ENCODE data around the gene HDAC10. TPM values are rescaled to one million over a fixed set of nuclear protein-coding genes. Genes with fewer than 3 reads are reported as not detected.

HDAC10 gene
- total RNA-seq, 1 experiment from 2014 or later, result 71.3 TPM

GRCh38 chr22:50202130-50202666 is 48.9 kb downstream of the HDAC10 start:
- intact Hi-C loops (cut with micrococcal nuclease; ENCODE audit: unreplicated experiment) (no loop called here), in situ Hi-C loops (cut with HindIII; ENCODE audit: low pct_unique_long_range_greater_than_20kb, low sequenced_read_pairs) (no loop called here)
- no peak overlapping the region for H3K27ac ChIP-seq (ENCODE audit: low read length)
- ChIA-PET CTCF (no interaction called here), POLR2A (no interaction called here)
- TF ChIP-seq TCF7L2 (IDR thresholded peaks at IDR 0.05; ENCODE audit: low read depth, low read length) (no peak), POLR2AphosphoS5 (IDR thresholded peaks at IDR 0.05; ENCODE audit: low read depth, low read length) (no peak), SIN3A (IDR thresholded peaks at IDR 0.05; ENCODE audit: borderline replicate concordance, insufficient read depth, low read depth, low read length) (no peak), CTCF (IDR thresholded peaks at IDR 0.05) (no peak)
- TF ChIP-seq, protein P1, sequence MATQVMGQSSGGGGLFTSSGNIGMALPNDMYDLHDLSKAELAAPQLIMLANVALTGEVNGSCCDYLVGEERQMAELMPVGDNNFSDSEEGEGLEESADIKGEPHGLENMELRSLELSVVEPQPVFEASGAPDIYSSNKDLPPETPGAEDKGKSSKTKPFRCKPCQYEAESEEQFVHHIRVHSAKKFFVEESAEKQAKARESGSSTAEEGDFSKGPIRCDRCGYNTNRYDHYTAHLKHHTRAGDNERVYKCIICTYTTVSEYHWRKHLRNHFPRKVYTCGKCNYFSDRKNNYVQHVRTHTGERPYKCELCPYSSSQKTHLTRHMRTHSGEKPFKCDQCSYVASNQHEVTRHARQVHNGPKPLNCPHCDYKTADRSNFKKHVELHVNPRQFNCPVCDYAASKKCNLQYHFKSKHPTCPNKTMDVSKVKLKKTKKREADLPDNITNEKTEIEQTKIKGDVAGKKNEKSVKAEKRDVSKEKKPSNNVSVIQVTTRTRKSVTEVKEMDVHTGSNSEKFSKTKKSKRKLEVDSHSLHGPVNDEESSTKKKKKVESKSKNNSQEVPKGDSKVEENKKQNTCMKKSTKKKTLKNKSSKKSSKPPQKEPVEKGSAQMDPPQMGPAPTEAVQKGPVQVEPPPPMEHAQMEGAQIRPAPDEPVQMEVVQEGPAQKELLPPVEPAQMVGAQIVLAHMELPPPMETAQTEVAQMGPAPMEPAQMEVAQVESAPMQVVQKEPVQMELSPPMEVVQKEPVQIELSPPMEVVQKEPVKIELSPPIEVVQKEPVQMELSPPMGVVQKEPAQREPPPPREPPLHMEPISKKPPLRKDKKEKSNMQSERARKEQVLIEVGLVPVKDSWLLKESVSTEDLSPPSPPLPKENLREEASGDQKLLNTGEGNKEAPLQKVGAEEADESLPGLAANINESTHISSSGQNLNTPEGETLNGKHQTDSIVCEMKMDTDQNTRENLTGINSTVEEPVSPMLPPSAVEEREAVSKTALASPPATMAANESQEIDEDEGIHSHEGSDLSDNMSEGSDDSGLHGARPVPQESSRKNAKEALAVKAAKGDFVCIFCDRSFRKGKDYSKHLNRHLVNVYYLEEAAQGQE (IDR thresholded peaks at IDR 0.05; ENCODE audit: insufficient read depth in 1 of 2, low read depth in 2 of 2, low read length in 1 of 2), result no peak
- H3K4me1 ChIP-seq (ENCODE audit: control insufficient read depth, insufficient read depth, low read length), result peaks cover 14% of the 10 kb centered on the region
- H3K27me3 ChIP-seq (ENCODE audit: control insufficient read depth, insufficient read depth, low read length), result no peaks in the 10 kb centered on the region
- ATAC-seq (no peak), DNase-seq (ENCODE audit: low read depth, low spot score) (no peak)
- H3K9me3 ChIP-seq (ENCODE audit: control insufficient read depth, insufficient read depth, low read depth, low read length), result no peaks in the 10 kb centered on the region
- no peaks in the 10 kb centered on the region; the same call in 1 of the 2 replicates for H3K36me3 ChIP-seq (ENCODE audit: control insufficient read depth, insufficient read depth, low read length)
- BruUV-seq (replicated peaks), result no TSS peak
- peak overlapping the region; percentile 57 to 64 for H3K4me3 ChIP-seq (ENCODE audit: low read depth in 2 of 2, low read length in 2 of 2)

- Histone ChIP-seq H3K27ac (ENCODE audit: low read length) (peak overlapping the region; percentile 61; the same call in 1 of the 2 replicates), H3K4me3 (ENCODE audit: low read depth in 2 of 2, low read length in 2 of 2) (peak overlapping the region; percentile 57 to 64), H3K27me3 (ENCODE audit: control insufficient read depth, insufficient read depth, low read length) (no peaks in the 10 kb centered on the region), H3K4me1 (ENCODE audit: control insufficient read depth, insufficient read depth, low read length) (peaks cover 14% of the 10 kb centered on the region), H3K36me3 (ENCODE audit: control insufficient read depth, insufficient read depth, low read length) (no peaks in the 10 kb centered on the region; the same call in 1 of the 2 replicates), H3K9me3 (ENCODE audit: control insufficient read depth, insufficient read depth, low read depth, low read length) (no peaks in the 10 kb centered on the region)
- ChIA-PET CTCF (no interaction called here), POLR2A (no interaction called here)
- BruUV-seq (replicated peaks), result no TSS peak
- intact Hi-C loops (cut with micrococcal nuclease; ENCODE audit: unreplicated experiment) (no loop called here), in situ Hi-C loops (cut with HindIII; ENCODE audit: low pct_unique_long_range_greater_than_20kb, low sequenced_read_pairs) (no loop called here)
- TF ChIP-seq POLR2AphosphoS5 (IDR thresholded peaks at IDR 0.05; ENCODE audit: low read depth, low read length), result no peak
- TF ChIP-seq, protein P1 (IDR thresholded peaks at IDR 0.05; ENCODE audit: insufficient read depth in 1 of 2, low read depth in 2 of 2, low read length in 1 of 2), result no peak
- no peak for TF ChIP-seq TCF7L2 (IDR thresholded peaks at IDR 0.05; ENCODE audit: low read depth, low read length)
- TF ChIP-seq CTCF (IDR thresholded peaks at IDR 0.05), result no peak
- TF ChIP-seq SIN3A (IDR thresholded peaks at IDR 0.05; ENCODE audit: borderline replicate concordance, insufficient read depth, low read depth, low read length), result no peak
- ATAC-seq (peak; percentile 40), DNase-seq (ENCODE audit: low read depth, low spot score) (no peak)
Measured at GRCh38 chr22:50201191-50202129, 49.6 kb downstream of the HDAC10 start.
